Gastroesophageal sphincter (tissue), 4 donors: ENCODE results near the gene RCCD1. TPM values are rescaled to one million over a fixed set of nuclear protein-coding genes. Genes with fewer than 3 reads are reported as not detected.
A peak's percentile ranks its signal among the peaks of the same experiment; 100 is the strongest.

Source experiments
- ATAC-seq: fragments of 150-250 bp; one replicate; pipeline ENCODE4 v1.9.1; 2016; ENCODE audit warnings: mild to moderate bottlenecking, moderate library complexity
- H3K27ac ChIP-seq, 4 donors: fragments of 200-600 bp; sonication (generic) in 3 of 4; 1 replicate in 3 of 4; 2 replicates in 1 of 4; pipeline ENCODE4 v1.5.1; 2016 to 2019
- H3K27me3 ChIP-seq: fragments of 200-600 bp; sonication (generic); one replicate; pipeline ENCODE4 v1.5.1; 2019
- H3K36me3 ChIP-seq, 2 donors: fragments of 200-600 bp; sonication (generic); one replicate each; pipeline ENCODE4 v1.5.1; 2019; ENCODE audit warnings: control low read depth in 1 of 2
- H3K4me1 ChIP-seq, 3 donors: fragments of 200-600 bp; sonication (generic); 1 replicate in 2 of 3; 2 replicates in 1 of 3; pipeline ENCODE4 v1.5.1; 2016 to 2019; ENCODE audit warnings: control low read depth in 2 of 3
- H3K4me3 ChIP-seq, 2 donors: fragments of 200-600 bp; sonication (generic); one replicate each; pipeline ENCODE4 v1.5.1; 2019; ENCODE audit warnings: mild to moderate bottlenecking in 1 of 2, moderate library complexity in 1 of 2
- H3K9me3 ChIP-seq, 3 donors: fragments of 200-600 bp; sonication (generic); one replicate each; pipeline ENCODE4 v1.5.1; 2017 to 2019; ENCODE audit warnings: control low read depth in 2 of 3
- EP300 ChIP-seq: sonication (generic); formaldehyde crosslinking; IDR thresholded peaks from one replicate; pipeline ENCODE4 v1.6.1; 2017; ENCODE audit warnings: antibody characterized with exemption, mild to moderate bottlenecking
- POLR2A ChIP-seq, 2 donors: fragments of 450-650 bp; IDR thresholded peaks; one replicate each; pipeline ENCODE4 v1.6.1; 2017; ENCODE audit warnings: antibody characterized with exemption in 2 of 2, mild to moderate bottlenecking in 2 of 2, moderate library complexity in 1 of 2
- POLR2AphosphoS5 ChIP-seq: sonication (generic); formaldehyde crosslinking; IDR thresholded peaks from one replicate; pipeline ENCODE4 v1.6.1; 2017; ENCODE audit warnings: antibody characterized with exemption
- WGBS, 2 donors: methylation state at CpG; one replicate each; pipeline ENCODE4 v1.1.5; 2018; ENCODE audit warnings: low coverage in 1 of 2; 5-methylcytosine and 5-hydroxymethylcytosine counted together
- total RNA-seq, 4 donors: library from RNA; depleted of rRNA; stranded (reverse); fragments of >200 nt; gene quantifications; one replicate each; pipeline ENCODE4 v1.1.0, GENCODE V29; 2016
- TF ChIP-seq, protein P1 (sequence below), 4 experiments: fragments of 200-600 bp in 2 of 4; fragments of 450-650 bp in 2 of 4; sonication (generic) in 1 of 4; IDR thresholded peaks; one replicate each; pipeline ENCODE4 v1.5.1; 2017 to 2019; ENCODE audit warnings: antibody characterized with exemption in 4 of 4, mild to moderate bottlenecking in 2 of 4, moderate library complexity in 2 of 4

Gene RCCD1, protein sequence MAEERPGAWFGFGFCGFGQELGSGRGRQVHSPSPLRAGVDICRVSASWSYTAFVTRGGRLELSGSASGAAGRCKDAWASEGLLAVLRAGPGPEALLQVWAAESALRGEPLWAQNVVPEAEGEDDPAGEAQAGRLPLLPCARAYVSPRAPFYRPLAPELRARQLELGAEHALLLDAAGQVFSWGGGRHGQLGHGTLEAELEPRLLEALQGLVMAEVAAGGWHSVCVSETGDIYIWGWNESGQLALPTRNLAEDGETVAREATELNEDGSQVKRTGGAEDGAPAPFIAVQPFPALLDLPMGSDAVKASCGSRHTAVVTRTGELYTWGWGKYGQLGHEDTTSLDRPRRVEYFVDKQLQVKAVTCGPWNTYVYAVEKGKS
- 10 to 100 TPM in 2 of 4 donors, 1 to 10 TPM in 2; 5.3 to 11.1 (median 9.0) TPM for total RNA-seq

DNA sequence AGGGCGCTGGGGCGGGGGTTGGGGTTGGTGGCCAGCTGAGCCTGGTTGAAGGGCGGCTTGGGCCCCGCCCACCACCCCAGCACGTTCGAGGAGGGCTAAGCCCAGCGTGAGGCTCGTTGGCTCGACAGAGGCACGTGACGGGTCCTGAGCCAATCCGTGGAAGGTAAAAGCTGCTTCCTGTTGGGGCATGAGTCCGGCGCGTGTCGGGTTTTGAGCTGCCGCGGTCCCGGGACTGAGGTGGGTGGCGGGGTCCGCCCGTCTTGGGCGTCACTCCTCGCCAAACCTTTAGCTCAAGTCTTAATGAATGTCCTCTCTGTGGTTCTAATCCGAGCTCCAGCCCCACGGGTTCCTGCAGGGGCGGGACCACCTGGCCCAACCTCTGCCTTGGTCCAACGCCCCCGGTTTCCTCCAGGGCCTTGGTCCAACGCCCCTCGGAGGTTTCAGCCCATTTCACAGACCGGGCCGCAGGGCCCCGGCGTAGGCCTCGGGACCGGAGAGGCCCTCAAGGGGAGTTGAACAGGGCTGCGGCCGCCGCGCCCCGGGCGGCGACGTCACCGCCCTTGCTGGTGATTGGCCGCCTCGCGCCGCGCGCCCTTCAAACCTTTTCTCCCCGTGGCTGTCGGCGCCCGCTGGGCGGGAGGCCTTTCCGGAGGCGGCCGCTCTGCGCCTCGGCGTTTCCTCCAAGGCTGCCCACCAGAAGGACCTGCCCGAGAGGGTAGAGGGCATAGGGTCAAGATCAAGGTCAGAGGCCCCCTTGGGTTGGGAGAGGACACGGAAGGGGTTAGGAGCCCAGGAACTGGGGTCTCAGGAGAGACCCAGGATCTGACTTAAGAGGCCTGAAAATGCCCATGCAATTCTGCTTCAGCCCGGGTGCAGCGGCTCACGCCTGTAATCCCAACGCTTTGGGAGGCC is at the start of gene RCCD1:
Gene RCCD1, plus strand, starts transcription at position 173 of the 912 bp plus-strand sequence. CDS start 1,851 bp downstream, outside the sequence.
- H3K4me1 ChIP-seq, result peaks cover 2 to 52% (median 16%) of the 10 kb centered on the region in 3 donors
- ATAC-seq, result peak; percentile 96
- 4% methylated on average over 5 of the region's 69 CpGs; no CpG with 5 or more reads in 1 of the 2 donors for WGBS, 2 donors
- no peaks in the 10 kb centered on the region for H3K9me3 ChIP-seq
- H3K27ac ChIP-seq, result peak within 1 kb of the TSS; percentile 72 to 97 (median 94)
- H3K4me3 ChIP-seq, result peak within 1 kb of the TSS; percentile 60 to 89
- H3K27me3 ChIP-seq, result no peaks in the 10 kb centered on the region
- TF ChIP-seq EP300, result no peak
- TF ChIP-seq POLR2AphosphoS5, result peak; percentile 83
- TF ChIP-seq POLR2A (IDR thresholded peaks at IDR 0.05), result peak; percentile 53
- TF ChIP-seq, protein P1, sequence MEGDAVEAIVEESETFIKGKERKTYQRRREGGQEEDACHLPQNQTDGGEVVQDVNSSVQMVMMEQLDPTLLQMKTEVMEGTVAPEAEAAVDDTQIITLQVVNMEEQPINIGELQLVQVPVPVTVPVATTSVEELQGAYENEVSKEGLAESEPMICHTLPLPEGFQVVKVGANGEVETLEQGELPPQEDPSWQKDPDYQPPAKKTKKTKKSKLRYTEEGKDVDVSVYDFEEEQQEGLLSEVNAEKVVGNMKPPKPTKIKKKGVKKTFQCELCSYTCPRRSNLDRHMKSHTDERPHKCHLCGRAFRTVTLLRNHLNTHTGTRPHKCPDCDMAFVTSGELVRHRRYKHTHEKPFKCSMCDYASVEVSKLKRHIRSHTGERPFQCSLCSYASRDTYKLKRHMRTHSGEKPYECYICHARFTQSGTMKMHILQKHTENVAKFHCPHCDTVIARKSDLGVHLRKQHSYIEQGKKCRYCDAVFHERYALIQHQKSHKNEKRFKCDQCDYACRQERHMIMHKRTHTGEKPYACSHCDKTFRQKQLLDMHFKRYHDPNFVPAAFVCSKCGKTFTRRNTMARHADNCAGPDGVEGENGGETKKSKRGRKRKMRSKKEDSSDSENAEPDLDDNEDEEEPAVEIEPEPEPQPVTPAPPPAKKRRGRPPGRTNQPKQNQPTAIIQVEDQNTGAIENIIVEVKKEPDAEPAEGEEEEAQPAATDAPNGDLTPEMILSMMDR (IDR thresholded peaks at IDR 0.05), result peak in 2 of 4 experiments; percentile 5 to 21
- peaks cover 0 to 44% of the 10 kb centered on the region in 2 donors for H3K36me3 ChIP-seq

DNA sequence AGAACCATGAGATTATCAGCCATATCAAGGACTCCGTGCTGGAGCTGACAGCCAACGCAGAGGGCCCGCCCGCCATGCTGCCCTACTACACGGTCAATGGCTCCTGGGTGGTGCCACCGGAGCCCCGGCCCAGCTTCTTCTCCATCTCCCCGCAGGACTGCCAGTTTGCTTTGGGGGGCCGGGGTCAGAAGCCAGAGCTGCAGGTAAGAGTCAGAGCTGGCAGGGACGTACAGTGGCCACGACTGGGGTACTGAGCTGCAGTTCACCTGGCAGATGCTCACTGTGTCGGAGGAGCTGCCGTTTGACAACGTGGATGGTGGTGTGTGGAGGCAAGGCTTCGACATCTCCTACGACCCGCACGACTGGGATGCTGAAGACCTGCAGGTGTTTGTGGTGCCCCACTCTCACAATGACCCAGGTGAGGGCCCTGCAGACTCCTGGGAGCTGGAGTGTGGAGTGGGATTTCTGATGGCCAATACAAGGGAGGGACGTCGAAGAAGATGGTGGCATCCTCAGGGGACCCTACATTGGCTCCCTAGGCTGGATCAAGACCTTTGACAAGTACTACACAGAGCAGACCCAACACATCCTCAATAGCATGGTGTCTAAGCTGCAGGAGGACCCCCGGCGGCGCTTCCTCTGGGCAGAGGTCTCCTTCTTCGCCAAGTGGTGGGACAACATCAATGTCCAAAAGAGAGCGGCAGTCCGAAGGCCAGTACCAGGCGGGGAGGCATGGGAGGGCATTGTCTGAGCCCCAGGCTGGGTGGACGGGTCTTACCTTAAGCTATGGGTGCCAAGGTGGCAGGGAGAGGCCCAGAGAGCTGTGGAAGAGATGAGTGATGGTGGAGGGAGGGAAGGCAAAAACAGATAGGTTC is 49.1 kb upstream of the RCCD1 start:
- peaks cover 0 to 69% (median 8%) of the 10 kb centered on the region in 3 donors for H3K4me1 ChIP-seq
- H3K27me3 ChIP-seq, result no peaks in the 10 kb centered on the region
- no peak for ATAC-seq
- no peaks in the 10 kb centered on the region for H3K9me3 ChIP-seq
- no peak for TF ChIP-seq POLR2AphosphoS5
- no peak overlapping the region for H3K27ac ChIP-seq
- no peak overlapping the region for H3K4me3 ChIP-seq
- WGBS, 2 donors, result 83% methylated on average over 3 of the region's 28 CpGs; no CpG with 5 or more reads in 1 of the 2 donors
- peaks cover 0 to 59% of the 10 kb centered on the region in 2 donors for H3K36me3 ChIP-seq

DNA sequence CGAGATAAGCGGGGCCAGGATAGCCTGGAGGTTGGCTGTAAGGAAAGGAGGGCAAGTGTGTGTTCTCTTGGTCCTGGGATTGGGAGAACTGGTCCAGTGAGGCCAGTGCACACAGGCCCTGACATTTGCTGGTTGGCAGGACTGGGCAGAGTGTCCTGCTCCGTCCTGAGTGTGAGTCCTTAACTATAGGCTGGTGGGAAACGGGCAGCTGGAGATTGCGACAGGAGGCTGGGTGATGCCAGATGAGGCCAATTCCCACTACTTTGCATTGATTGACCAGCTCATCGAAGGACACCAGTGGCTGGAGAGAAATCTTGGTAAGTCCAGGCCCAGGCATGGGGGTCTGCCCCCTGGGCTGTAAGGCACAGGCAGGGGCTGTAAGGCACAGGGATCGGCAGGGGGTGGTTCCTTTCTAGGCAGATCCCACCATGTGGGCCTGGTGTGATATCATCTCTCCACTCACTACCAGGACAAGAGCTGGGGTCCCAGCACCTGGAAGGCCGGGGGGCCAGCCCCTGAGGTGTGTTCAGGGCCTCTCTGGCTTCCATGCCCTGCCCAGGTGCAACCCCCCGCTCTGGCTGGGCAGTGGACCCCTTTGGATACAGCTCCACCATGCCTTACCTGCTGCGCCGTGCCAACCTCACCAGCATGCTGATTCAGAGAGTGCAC is 48.4 kb upstream of the RCCD1 start:
- TF ChIP-seq POLR2A (IDR thresholded peaks at IDR 0.05) (no peak), POLR2AphosphoS5 (no peak), EP300 (no peak)
- TF ChIP-seq, protein P1 (IDR thresholded peaks at IDR 0.05), result no peak
- Histone ChIP-seq H3K27me3 (no peaks in the 10 kb centered on the region), H3K27ac (no peak overlapping the region), H3K4me1 (peaks cover 0 to 67% (median 8%) of the 10 kb centered on the region in 3 donors), H3K36me3 (peaks cover 0 to 66% of the 10 kb centered on the region in 2 donors), H3K9me3 (no peaks in the 10 kb centered on the region), H3K4me3 (no peak overlapping the region)
- no peak for ATAC-seq
- WGBS, 2 donors, result 91 to 93% methylated on average over 2 to 5 of the region's 11 CpGs

DNA sequence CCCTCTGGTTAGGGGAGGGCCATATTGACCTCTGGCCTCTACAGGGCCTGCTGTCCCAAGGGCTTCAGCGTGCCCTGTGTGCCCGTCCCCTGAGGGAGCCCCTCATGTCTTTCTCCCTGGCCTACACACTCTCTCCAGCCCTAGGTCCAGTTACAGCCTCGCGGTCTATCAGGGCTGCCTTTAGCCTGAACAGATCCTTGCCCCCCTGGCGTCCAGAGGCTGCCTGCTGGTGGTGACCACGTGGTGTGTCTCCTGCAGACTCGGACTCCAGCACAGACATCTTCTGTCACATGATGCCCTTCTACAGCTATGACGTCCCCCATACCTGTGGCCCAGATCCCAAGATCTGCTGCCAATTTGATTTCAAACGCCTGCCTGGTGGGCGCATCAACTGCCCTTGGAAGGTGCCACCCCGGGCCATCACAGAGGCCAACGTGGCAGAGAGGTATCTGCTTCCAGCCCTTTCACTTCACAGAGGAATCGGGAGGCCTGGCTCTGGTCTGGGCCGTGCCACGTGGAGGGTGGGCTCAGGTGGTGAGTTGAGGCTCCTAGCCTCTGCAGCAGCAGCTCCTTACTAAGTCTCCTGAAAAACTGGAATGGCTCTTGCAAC is 47.5 kb upstream of the RCCD1 start:
- H3K4me3 ChIP-seq, result no peak overlapping the region
- TF ChIP-seq POLR2A (IDR thresholded peaks at IDR 0.05) (no peak), EP300 (no peak), POLR2AphosphoS5 (no peak)
- TF ChIP-seq, protein P1 (IDR thresholded peaks at IDR 0.05), result no peak
- no peaks in the 10 kb centered on the region for H3K27me3 ChIP-seq
- H3K4me1 ChIP-seq, result peaks cover 0 to 59% (median 8%) of the 10 kb centered on the region in 3 donors
- peaks cover 0 to 75% of the 10 kb centered on the region in 2 donors for H3K36me3 ChIP-seq
- ATAC-seq, result no peak
- WGBS, 2 donors, result no CpG with 5 or more reads among the region's 15 CpGs
- H3K27ac ChIP-seq, result peak overlapping the region in 2 of 4 donors; percentile 15 to 44
- H3K9me3 ChIP-seq, result no peaks in the 10 kb centered on the region
